Naive thymus-derived CD4-positive, alpha-beta T cell (primary cell): ENCODE measurements around the gene HM13. TPM values are rescaled to one million over a fixed set of nuclear protein-coding genes. Genes with fewer than 3 reads are reported as not detected.
"Not testable (repeated sequence)": the region's sequence is repeated elsewhere in the genome, so short reads cannot be mapped to it uniquely, and the experiment has no call there.

Experiments
- ATAC-seq: fragments of 150-1000 bp; cut with Tn5 transposase; 2 replicates; pipeline ENCODE4 v1.10.0; 2021; ENCODE audit warnings: mild to moderate bottlenecking, moderate library complexity
- CTCF ChIA-PET: fragments of 350-600 bp; sonication (Branson Sonifier 250); formaldehyde crosslinking; loops from one replicate; lab custom pipeline; 2021; ENCODE audit warnings: antibody characterized with exemption; lab: Charles Lee
- POLR2A ChIA-PET: fragments of 350-600 bp; sonication (Branson Sonifier 250); formaldehyde crosslinking; loops from one replicate; lab custom pipeline; 2021; ENCODE audit warnings: antibody characterized with exemption, inconsistent platforms; lab: Charles Lee
- DNase-seq, 9 donors: peaks; one replicate each; pipeline versions ENCODE4 v3.0.0 to v3.0.0-alpha.2; 2020 to 2022; ENCODE audit warnings: mixed read lengths in 1 of 9
- H3K27ac ChIP-seq: one replicate; pipeline ENCODE4 v1.7.0; 2013; ENCODE audit warnings: mild to moderate bottlenecking, low read depth, low read length, moderate library complexity
- H3K27me3 ChIP-seq, 2 donors: one replicate each; pipeline ENCODE4 v1.7.0; 2013; ENCODE audit warnings: low read length in 2 of 2, mild to moderate bottlenecking in 2 of 2, moderate library complexity in 2 of 2; ENCODE audit not compliant: control insufficient read depth in 2 of 2, insufficient read depth in 2 of 2
- H3K36me3 ChIP-seq, 3 experiments: 1 replicate in 2 of 3; 2 replicates in 1 of 3; pipeline ENCODE4 v1.7.0; 2013; ENCODE audit warnings: low read length in 3 of 3, mild to moderate bottlenecking in 3 of 3, moderate library complexity in 1 of 3; ENCODE audit not compliant: insufficient read depth in 3 of 3, control insufficient read depth in 2 of 3
- H3K4me1 ChIP-seq, 2 donors: one replicate each; pipeline ENCODE4 v1.7.0; 2013; ENCODE audit warnings: low read length in 2 of 2, mild to moderate bottlenecking in 2 of 2, moderate library complexity in 1 of 2; ENCODE audit not compliant: control insufficient read depth in 2 of 2, insufficient read depth in 2 of 2
- H3K4me3 ChIP-seq: 2 replicates; pipeline ENCODE4 v1.7.0; 2013; ENCODE audit warnings: mild to moderate bottlenecking, low read length
- H3K9me3 ChIP-seq, 3 experiments: 1 replicate in 2 of 3; 2 replicates in 1 of 3; pipeline ENCODE4 v1.7.0; 2013; ENCODE audit warnings: low read length in 3 of 3; ENCODE audit not compliant: control insufficient read depth in 2 of 3
- H3K27ac Mint-ChIP-seq, 9 donors: one replicate each; pipeline ENCODE4 v1.8.0; 2020 to 2022; ENCODE audit warnings: mixed read lengths in 9 of 9, mild to moderate bottlenecking in 8 of 9, moderate library complexity in 5 of 9, inconsistent platforms in 2 of 9
- H3K27me3 Mint-ChIP-seq, 5 donors: one replicate each; pipeline ENCODE4 v1.8.0; 2021 to 2022; ENCODE audit warnings: mixed read lengths in 5 of 5, mild to moderate bottlenecking in 1 of 5
- H3K36me3 Mint-ChIP-seq, 5 donors: one replicate each; pipeline ENCODE4 v1.8.0; 2020 to 2022; ENCODE audit warnings: mixed read lengths in 5 of 5, mild to moderate bottlenecking in 3 of 5, inconsistent platforms in 1 of 5
- H3K4me1 Mint-ChIP-seq, 7 donors: one replicate each; pipeline ENCODE4 v1.8.0; 2020 to 2022; ENCODE audit warnings: mixed read lengths in 7 of 7, mild to moderate bottlenecking in 3 of 7, inconsistent platforms in 1 of 7
- H3K4me3 Mint-ChIP-seq, 10 donors: one replicate each; pipeline ENCODE4 v1.8.0; 2020 to 2022; ENCODE audit warnings: mild to moderate bottlenecking in 10 of 10, mixed read lengths in 10 of 10, moderate library complexity in 6 of 10, inconsistent platforms in 2 of 10
- H3K9me3 Mint-ChIP-seq, 11 donors: one replicate each; pipeline ENCODE4 v1.8.0; 2020 to 2022; ENCODE audit warnings: mixed read lengths in 11 of 11, mild to moderate bottlenecking in 4 of 11, inconsistent platforms in 1 of 11, moderate library complexity in 1 of 11
- intact Hi-C, 2 donors: fragments of 100-400 bp; cut with micrococcal nuclease; formaldehyde crosslinking; loops; one replicate each; pipeline ENCODE4 v1.15.1; 2023
- polyA plus RNA-seq, 2 donors: library from polyadenylated mRNA; unstranded; fragments of 300-500 nt; fragmentation: Illumina TruSeq; gene quantifications; one replicate each; pipeline ENCODE4 v1.2.3, GENCODE V29; 2021
- total RNA-seq, 6 experiments: library from RNA in 5 of 6; stranded (reverse) in 5 of 6; gene quantifications; 1 replicate in 5 of 6; 2 replicates in 1 of 6; pipeline ENCODE4 v1.2.3 and lab custom pipeline; 2021 to 2026

The HM13 gene
- total and polyA plus RNA-seq, 7 experiments from 2014 or later, result 102 to 197 (median 133) TPM

DNA sequence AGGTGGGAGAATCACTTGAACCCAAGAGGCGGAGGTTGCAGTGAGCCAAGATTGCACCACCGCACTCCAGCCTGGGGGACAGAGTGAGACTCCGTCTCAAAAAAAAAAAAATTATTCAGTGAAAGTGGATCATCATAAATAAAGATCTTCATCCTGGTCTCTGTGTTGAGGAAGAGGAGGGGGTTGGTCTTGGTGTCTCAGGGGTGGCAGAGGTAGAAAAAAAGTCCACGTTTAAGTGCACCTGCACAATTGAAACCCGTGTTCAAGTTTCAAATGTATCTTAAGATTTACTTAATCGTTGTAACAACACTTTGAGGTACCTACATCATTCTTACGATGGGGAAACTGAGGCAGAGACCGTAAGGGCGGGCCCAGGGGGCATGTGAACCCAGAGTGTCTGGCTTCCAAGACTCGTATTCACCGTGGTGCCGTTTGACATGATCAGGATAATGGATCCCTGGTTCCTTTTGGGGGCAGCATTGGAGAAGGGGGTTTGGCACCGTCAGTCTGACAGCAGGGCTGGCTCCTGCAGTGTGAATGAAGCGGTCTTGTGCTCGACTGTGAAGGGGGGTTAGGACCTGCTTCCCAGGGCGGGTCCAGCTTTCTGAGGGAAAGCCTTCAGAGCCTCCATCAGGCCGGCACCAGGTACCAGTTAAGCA is 57.9 kb downstream of the HM13 start:
- Histone ChIP-seq H3K9me3 (no peaks in the 10 kb centered on the region), H3K27me3 (no peaks in the 10 kb centered on the region), H3K27ac (peak overlapping the region; percentile 87), H3K4me3 (peak overlapping the region; percentile 74), H3K4me1 (peaks cover 5 to 9% of the 10 kb centered on the region in 2 donors), H3K36me3 (peaks cover 0 to 21% (median 0%) of the 10 kb centered on the region in 3 experiments)
- no peaks in the 10 kb centered on the region for H3K27me3 Mint-ChIP-seq
- H3K4me3 Mint-ChIP-seq, result peak overlapping the region; percentile 83 to 90 (median 88)
- peaks cover 0 to 7% (median 0%) of the 10 kb centered on the region in 5 donors for H3K36me3 Mint-ChIP-seq
- peaks cover 15 to 27% (median 19%) of the 10 kb centered on the region in 7 donors for H3K4me1 Mint-ChIP-seq
- no peak for ATAC-seq
- ChIA-PET CTCF (interaction anchor here (1.2 to 25.3 kb wide), 2 partner anchors 20 to 36 kb away, joined by 3 to 568 read pairs; partner anchors contain the start of gene ID1), POLR2A (interaction anchor here (1.6 to 3.5 kb wide), 3 partner anchors 12 to 40 kb away, joined by 6 to 23 read pairs (median 8); partner anchors contain the start of gene ID1)
- intact Hi-C loops, result loop anchor here (2.0 to 5.0 kb wide), 3 partner anchors 15 to 170 kb away; partner anchors contain the start of gene BCL2L1 (in 1 of the 2)
- peak overlapping the region; percentile 87 to 96 (median 90) for H3K27ac Mint-ChIP-seq
- peak in 2 of 9 donors; percentile 22 to 36 for DNase-seq
- no peaks in the 10 kb centered on the region for H3K9me3 Mint-ChIP-seq

- ChIA-PET POLR2A (interaction anchor here (0.7 to 3.5 kb wide), 9 partner anchors 10 to 150 kb away, joined by 3 to 23 read pairs (median 6); partner anchors contain the start of genes BCL2L1 and ID1), CTCF (interaction anchor here (1.1 to 25.3 kb wide), 5 partner anchors 10 to 35 kb away, joined by 3 to 568 read pairs (median 5); partner anchors contain the start of gene ID1)
- Mint-ChIP-seq H3K9me3 (peaks cover 0 to 2% (median 0%) of the 10 kb centered on the region in 11 donors), H3K27me3 (no peaks in the 10 kb centered on the region), H3K27ac (peak overlapping the region; percentile 89 to 96 (median 93)), H3K4me3 (peak overlapping the region; percentile 85 to 93 (median 90)), H3K36me3 (peaks cover 0 to 6% (median 0%) of the 10 kb centered on the region in 5 donors), H3K4me1 (peaks cover 17 to 32% (median 22%) of the 10 kb centered on the region in 7 donors)
- Histone ChIP-seq H3K4me1 (peaks cover 5 to 9% of the 10 kb centered on the region in 2 donors), H3K27ac (peak overlapping the region; percentile 87), H3K36me3 (peaks cover 0 to 14% (median 0%) of the 10 kb centered on the region in 3 experiments), H3K9me3 (no peaks in the 10 kb centered on the region), H3K27me3 (no peaks in the 10 kb centered on the region), H3K4me3 (peak overlapping the region; percentile 74)
- ATAC-seq, result peak; percentile 95
- peak; percentile 67 to 85 (median 77) for DNase-seq
- intact Hi-C loops, result loop anchor here (1.0 to 5.0 kb wide), 8 partner anchors 13 to 169 kb away; partner anchors contain the start of genes ID1 (in 2 of the 2) and BCL2L1 (in 1 of the 2)
Observed at GRCh38 chr20:31572701-31573554, 58.7 kb downstream of the HM13 start.

GRCh38 chr20:31573555-31574321 is 59.5 kb downstream of the HM13 start:
- Mint-ChIP-seq H3K4me3 (peak overlapping the region; percentile 85 to 93 (median 90)), H3K36me3 (peaks cover 0 to 6% (median 0%) of the 10 kb centered on the region in 5 donors), H3K4me1 (peaks cover 17 to 33% (median 25%) of the 10 kb centered on the region in 7 donors), H3K9me3 (peaks cover 0 to 3% (median 0%) of the 10 kb centered on the region in 11 donors), H3K27me3 (no peaks in the 10 kb centered on the region), H3K27ac (peak overlapping the region; percentile 83 to 96 (median 93))
- no peak for ATAC-seq
- intact Hi-C loops, result loop anchor here (1.0 to 5.0 kb wide), 8 partner anchors 13 to 169 kb away; partner anchors contain the start of genes ID1 (in 2 of the 2) and BCL2L1 (in 1 of the 2)
- CTCF ChIA-PET, result interaction anchor here (1.1 to 25.3 kb wide), 4 partner anchors 11 to 34 kb away, joined by 4 to 568 read pairs (median 8); partner anchors contain the start of gene ID1
- POLR2A ChIA-PET, result interaction anchor here (0.6 to 3.5 kb wide), 10 partner anchors 11 to 149 kb away, joined by 3 to 23 read pairs (median 6); partner anchors contain the start of genes BCL2L1 and ID1
- peaks cover 5 to 9% of the 10 kb centered on the region in 2 donors for H3K4me1 ChIP-seq
- no peaks in the 10 kb centered on the region for H3K9me3 ChIP-seq
- no peak for DNase-seq
- H3K4me3 ChIP-seq, result peak overlapping the region; percentile 74
- no peaks in the 10 kb centered on the region for H3K27me3 ChIP-seq
- H3K36me3 ChIP-seq, result peaks cover 0 to 7% (median 0%) of the 10 kb centered on the region in 3 experiments
- H3K27ac ChIP-seq, result peak overlapping the region; percentile 87

DNA sequence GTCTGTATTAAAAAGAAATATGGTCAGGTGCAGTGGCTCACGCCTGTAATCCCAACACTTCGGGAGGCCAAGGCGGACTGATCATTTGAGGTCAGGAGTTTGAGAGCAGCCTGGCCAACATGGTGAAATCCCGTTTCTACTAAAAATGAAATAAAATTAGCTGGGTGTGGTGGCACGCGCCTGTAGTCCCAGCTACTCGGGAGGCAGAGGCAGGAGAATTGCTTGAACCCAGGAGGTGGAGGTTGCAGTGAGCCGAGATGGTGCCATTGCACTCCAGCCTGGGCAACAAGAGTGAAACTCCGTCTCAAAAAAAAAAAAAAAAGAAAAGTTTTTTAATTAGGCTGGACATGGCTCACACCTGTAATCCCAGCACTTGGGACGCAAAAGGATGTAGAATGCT is 60.7 kb downstream of the HM13 start:
- H3K27me3 Mint-ChIP-seq, H3K27ac Mint-ChIP-seq, H3K27ac ChIP-seq, ATAC-seq, H3K4me3 Mint-ChIP-seq, H3K4me1 ChIP-seq, H3K9me3 ChIP-seq, H3K9me3 Mint-ChIP-seq, H3K36me3 Mint-ChIP-seq, H3K4me3 ChIP-seq, DNase-seq, H3K27me3 ChIP-seq, H3K36me3 ChIP-seq: not testable (repeated sequence)
- intact Hi-C loops, result loop anchor here in 1 of 2 donors (5.0 kb wide), 1 partner anchor 167 kb away; no protein-coding TSS in a partner anchor
- ChIA-PET CTCF (interaction anchor here (2.4 to 25.3 kb wide), 2 partner anchors 14 to 33 kb away, joined by 12 to 568 read pairs; partner anchors contain the start of gene ID1), POLR2A (interaction anchor here (3.5 kb wide), 1 partner anchor 30 kb away, joined by 23 read pairs; the partner anchor contains the start of gene ID1)
- H3K4me1 Mint-ChIP-seq, result peaks cover 17 to 37% (median 25%) of the 10 kb centered on the region in 7 donors

DNA sequence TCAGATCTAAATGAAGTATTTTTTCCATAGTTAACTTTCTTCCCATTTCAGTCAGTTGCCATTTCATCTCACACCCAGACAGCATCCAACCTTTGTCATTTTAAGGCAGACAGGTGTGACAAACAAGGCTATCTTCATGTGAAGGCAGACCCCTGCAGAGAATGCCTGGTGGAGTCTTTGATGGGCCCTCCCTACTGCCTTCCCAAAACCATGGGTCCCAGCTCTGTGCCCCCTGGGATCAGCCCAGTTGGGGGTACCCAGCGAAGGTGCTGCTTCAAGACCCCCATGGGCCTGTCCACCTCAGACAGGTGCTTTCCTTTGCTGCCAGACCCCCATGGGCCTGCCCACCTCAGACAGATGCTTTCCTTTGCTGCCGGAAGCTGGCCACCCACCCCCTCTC is 62.5 kb downstream of the HM13 start:
- Mint-ChIP-seq H3K9me3 (peaks cover 0 to 3% (median 0%) of the 10 kb centered on the region in 11 donors), H3K4me1 (peaks cover 15 to 37% (median 25%) of the 10 kb centered on the region in 7 donors), H3K36me3 (peaks cover 0 to 4% (median 0%) of the 10 kb centered on the region in 5 donors), H3K27me3 (no peaks in the 10 kb centered on the region), H3K4me3 (no peak overlapping the region), H3K27ac (no peak overlapping the region)
- no peaks in the 10 kb centered on the region for H3K9me3 ChIP-seq
- CTCF ChIA-PET, result interaction anchor here (2.1 kb wide), 1 partner anchor 35 kb away, joined by 8 read pairs; no protein-coding TSS in a partner anchor
- ATAC-seq (no peak), DNase-seq (no peak)
- POLR2A ChIA-PET, result interaction anchor here (0.6 to 1.3 kb wide), 3 partner anchors 9 to 36 kb away, joined by 3 to 4 read pairs (median 3); no protein-coding TSS in a partner anchor
- H3K36me3 ChIP-seq, result no peaks in the 10 kb centered on the region
- no peak overlapping the region for H3K27ac ChIP-seq
- H3K4me1 ChIP-seq, result peaks cover 5 to 9% of the 10 kb centered on the region in 2 donors
- no peaks in the 10 kb centered on the region for H3K27me3 ChIP-seq
- H3K4me3 ChIP-seq, result no peak overlapping the region
- intact Hi-C loops, result no loop called here
